H54 (cell line): ENCODE data around the gene DCLRE1A.

Source experiments
- DNase-seq: peaks from one replicate; pipeline ENCODE4 v3.0.0; 2011; ENCODE audit warnings: low spot score, mixed read lengths; ENCODE audit not compliant: insufficient read length
- FAIRE-seq: peaks from 3 replicates; lab custom pipeline; 2011; peaks lifted over from hg19 to GRCh38; lab: Jason Lieb, UNC
- POLR2A ChIP-seq: IDR thresholded peaks from 2 replicates; pipeline ENCODE4 v1.6.1; 2011; ENCODE audit warnings: low read depth, mild to moderate bottlenecking, low read length

DCLRE1A gene

DNA sequence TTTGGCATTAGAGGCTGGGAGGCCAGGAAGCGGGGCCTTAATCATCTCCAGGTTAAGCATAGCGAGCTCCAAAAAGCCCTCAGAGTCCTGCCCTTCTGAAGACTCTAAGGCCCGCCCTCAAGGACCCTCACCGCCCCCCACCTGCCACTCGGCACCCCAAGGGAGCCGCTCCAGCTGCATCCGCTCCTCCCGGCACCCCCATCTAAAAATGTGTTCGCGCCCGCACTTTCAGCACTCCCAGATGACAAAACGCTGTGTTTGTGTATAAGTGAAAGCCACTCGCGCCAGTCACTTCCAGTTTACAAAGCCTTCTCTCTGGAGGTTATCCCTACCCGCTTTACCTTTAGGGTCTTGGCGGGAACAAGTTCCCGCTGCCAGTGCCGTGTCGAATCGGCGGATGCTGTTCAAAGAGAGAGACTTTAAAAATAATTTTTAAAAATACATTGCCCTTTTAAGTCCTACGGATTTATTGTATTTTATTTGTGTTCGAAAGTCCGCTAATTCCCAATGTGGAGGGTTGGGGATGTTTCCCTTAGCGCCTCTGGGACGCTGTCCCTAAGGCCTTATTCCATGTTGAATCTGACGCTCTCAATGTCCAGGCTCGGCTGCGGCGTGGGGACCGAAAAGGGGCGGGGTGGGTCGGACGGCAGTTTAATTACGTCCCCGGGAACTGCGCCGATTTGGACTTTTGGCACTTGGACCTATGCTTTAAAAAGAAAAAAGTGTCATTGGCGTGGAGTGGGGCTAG, at the start of gene DCLRE1A, which contains the start of gene NHLRC2:
Gene DCLRE1A, minus strand, starts transcription at position 70 of the 748 bp plus-strand sequence. CDS start 900 bp downstream, outside the sequence.
Gene NHLRC2, plus strand, starts transcription at position 649 of the 748 bp plus-strand sequence. CDS start 212 bp downstream, outside the sequence.
- DNase-seq (peak; percentile 38), FAIRE-seq (no peak)

DNA sequence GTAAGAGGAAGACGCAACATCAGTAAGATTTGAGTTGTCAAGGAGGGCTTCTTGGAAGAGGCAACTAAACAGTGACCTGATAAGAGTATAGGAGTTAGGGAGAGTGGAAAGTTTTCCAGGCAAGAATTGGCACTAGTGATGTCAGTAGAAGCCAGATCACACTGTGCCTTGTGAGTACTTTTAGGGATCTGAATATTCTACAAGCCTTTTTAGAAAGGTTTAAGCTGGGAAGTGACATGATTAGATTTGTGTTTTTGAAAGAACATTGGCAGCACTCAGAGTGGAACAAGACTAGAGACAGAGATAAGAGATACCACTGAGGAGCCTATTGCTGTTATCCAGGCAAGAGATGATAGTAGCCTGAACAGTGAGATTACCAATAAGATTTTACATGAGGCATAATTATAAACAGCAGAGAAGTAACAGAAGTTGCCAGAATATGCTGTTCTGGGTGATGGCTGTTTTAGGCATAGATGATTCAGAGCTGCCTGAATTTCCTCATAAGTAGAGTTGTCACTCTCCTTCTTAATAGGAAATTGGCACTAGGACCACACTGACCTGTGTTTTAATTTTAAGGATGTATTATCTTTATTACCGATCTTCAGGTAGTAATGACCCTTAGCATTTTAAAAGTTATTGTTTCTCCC, 46.2 kb upstream of the DCLRE1A start:
- no peak for TF ChIP-seq POLR2A
- DNase-seq: no peak
- FAIRE-seq: no peak

More for the DNA sequence above, at the start of gene DCLRE1A, which contains the start of gene NHLRC2:
- no peak for TF ChIP-seq POLR2A

DNA sequence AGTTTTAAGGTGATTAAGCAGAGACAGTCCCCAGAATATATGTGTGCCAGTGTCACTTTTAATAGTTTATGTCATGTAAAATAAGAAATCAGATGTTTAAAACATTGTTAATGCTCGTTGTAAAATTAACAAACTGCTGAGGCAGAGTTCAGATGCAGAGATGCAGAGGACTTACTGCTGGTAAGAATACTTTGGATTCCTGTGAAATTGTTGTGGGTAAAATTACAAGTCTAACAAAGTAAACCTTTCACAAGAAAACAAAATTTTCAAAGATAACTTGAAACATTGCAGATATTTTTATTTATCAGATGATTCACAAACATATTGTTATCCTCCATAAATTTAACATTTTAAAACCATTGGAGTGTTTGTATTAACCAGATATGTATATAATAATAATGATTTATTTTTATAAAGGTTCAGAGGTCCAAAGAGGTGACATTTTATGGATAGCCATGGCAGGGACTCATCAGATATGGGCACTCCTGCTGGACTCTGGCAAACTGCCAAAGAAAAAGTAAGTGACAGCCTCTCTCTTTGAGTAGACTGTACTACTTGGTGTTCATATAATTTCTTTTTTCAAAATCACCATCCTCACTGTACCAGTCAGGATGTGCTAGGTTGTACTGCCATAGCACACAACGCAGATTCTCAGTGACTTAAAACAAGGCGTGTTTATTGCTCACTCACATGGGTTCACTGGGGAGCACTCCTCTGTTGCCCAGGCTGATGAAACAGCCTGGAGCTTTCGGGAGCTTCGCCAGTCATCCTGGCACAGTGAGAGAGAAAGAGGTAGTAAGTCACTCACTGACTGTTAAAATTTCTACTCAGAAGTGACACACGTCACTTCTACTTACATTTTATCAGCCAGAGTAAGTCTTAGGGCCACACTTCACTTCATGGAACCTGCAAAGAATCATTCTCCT, 44.1 kb upstream of the DCLRE1A start:
- no peak for TF ChIP-seq POLR2A
- FAIRE-seq (no peak), DNase-seq (no peak)

DNA sequence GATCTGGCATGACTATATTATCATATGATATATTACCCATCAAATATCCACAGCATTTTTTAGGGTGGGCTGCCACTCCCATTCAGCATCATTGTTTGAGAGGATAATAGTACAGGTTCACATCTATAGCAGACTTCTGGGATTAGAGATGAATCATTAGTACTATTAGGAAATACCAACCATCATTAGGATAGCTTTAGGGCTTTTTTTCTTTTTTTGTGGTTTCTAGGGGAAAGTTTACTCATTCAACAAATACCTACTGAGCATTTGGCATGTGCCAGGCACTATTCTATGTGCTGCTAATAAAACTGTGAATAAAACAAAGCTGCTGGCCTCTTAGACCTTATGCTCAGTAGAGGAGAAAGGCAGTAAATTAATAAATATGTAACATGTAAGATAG, 41.1 kb upstream of the DCLRE1A start:
- FAIRE-seq (no peak), DNase-seq (no peak)
- TF ChIP-seq POLR2A: no peak

DNA sequence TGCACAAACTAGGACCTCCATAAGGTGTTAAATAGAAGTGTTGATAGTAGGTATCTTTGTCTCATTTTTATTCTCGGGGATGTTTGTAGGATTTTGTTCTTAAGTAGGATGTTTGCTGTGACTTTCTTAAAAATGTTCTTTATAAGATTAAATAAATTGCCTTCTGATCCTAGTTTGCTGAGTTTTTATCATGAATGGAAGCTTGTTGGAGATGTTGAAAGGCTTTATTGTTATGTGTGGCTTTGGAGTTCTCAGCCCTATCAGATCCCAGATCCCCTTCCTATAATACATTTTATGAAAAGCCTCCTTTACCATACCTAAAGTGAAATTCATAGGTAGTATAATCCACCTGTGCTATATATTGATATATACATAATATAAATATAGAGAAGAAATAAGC, 40.7 kb upstream of the DCLRE1A start:
- DNase-seq: no peak
- FAIRE-seq: no peak
- no peak for TF ChIP-seq POLR2A

DNA sequence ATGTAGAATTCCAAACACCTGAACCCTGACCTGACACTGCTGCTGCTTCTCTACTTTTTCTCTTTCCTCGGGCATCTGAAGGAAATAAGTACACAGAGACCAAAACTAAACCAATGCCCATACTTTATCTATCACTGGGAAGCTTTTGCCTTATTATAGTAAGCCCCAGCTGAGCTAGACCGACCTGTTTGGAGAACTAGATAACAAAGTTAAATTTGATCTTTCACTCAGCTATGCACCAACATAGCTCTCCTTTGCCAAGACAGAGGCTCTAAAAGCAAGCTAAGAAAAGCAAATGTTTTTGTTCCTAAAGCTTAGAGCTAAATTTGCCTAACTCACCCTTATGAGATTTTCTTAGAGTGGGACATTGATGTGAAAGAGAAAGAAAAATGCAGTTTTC, 39.7 kb upstream of the DCLRE1A start:
- FAIRE-seq: no peak
- DNase-seq: no peak
- no peak for TF ChIP-seq POLR2A

DNA sequence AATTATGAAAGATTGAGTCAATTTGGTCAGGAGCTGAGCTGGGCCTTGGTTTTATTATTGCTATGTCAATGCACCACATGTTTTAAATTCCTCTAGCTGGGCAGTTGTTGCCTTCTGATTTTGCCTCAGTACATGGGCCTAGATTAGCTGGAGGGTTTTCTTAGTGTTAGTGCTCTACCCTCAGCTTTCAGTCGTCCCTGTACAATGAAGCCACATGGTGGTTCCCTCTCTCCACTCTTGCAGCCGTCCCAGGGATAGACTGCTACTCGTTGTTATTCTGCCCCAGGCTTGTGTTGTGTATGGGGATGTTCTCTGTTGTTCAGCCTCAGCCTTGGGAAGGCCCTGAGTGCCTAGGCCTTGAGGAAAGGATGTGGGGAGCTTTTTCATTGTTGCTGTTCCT, 37.6 kb upstream of the DCLRE1A start:
- FAIRE-seq (no peak), DNase-seq (no peak)
- TF ChIP-seq POLR2A: no peak

DNA sequence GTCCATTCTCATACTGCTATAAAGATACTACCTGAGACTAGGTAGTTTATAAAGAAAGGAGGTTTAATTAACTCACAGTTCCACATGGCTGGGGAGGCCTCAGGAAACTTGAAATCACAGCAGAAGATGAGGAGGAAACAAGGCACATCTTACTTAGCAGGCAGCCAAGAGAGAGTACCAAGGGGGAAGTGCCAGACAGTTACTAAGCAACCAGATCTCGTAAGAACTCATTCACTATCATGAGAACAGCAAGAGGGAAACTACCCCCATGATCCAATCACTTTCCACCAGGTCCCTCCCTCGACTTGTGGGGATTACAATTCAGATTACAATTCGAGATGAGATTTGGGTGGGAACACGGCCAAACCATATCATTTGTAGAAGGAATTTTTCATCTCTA, 36.9 kb upstream of the DCLRE1A start:
- no peak for DNase-seq
- no peak for FAIRE-seq
- no peak for TF ChIP-seq POLR2A

DNA sequence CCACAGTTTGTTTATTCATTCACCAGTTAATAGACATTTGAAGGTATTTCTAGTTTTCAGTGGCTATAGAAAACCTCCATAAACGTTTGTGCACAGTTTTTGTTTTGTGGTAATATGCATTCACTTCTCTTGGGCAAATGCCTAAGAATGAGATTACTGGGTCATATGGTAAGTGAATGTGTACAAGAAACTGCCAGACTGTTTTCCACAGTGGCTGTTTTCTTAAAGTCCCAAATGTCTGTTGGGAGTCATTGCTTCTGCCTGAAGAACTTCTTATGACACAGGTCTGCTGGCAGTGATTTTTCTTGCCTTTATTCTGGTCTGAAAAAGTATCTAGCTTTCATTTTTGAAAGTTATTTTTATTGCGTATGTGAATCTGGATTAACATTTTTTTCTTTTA, 36.0 kb upstream of the DCLRE1A start:
- DNase-seq (no peak), FAIRE-seq (no peak)
- no peak for TF ChIP-seq POLR2A

DNA sequence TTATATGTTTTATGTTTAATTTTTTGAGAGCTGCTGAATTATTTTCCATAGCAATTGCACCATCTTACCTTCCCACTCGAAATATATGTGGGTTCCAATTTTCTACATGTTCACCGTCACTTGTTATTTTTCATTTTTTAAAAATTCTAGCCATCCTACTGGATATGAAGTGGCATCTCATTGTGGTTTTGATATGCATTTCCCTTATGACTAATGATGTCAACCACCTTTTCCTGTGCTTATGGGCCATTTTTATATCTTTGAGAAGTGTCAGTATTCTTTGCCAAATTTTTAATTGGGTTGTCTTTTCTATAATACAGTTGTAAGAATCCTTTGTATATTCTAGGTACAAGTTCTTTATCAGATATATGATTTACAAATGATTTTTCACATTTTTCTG, 28.4 kb upstream of the DCLRE1A start:
- FAIRE-seq (no peak), DNase-seq (no peak)
- no peak for TF ChIP-seq POLR2A

DNA sequence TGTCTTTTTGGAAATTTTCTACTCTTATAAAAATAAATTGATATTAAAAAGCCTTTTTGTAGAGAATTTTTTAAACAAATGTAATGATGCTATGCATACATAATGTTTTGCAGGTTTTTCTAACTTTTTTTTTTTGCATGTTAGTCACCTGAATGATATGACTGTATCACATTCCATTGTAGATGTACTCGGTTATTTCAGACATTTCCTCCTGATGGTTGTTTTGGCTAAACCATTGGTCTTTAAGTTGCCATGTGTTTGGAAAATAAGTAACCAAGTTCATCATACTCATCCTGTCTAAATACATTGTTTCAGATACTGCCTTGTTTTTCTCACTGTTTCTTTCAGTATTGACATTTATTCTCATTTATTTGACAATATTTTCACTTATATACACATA, 26.4 kb upstream of the DCLRE1A start:
- TF ChIP-seq POLR2A: no peak
- FAIRE-seq (peak; percentile 71), DNase-seq (no peak)

DNA sequence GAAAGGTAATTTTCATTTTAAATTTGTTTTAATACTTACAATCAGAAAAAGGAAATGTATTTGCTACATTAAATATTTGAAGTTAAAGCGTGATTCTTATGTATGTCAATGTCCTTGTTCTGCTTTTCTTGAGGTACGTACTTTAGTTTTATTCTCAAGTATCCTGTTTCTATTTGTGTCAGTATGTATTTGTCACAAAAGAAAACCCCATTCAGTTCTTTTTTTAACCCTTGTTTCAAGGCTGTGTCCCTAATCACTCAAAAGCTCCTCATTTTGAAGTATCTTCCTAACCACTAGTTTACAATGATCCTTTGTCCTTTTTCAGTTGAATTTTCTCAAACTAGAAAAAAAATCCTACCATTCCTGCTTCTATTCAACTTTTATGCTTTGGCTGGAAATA, 25.8 kb upstream of the DCLRE1A start:
- FAIRE-seq (peak; percentile 45), DNase-seq (no peak)
- no peak for TF ChIP-seq POLR2A

DNA sequence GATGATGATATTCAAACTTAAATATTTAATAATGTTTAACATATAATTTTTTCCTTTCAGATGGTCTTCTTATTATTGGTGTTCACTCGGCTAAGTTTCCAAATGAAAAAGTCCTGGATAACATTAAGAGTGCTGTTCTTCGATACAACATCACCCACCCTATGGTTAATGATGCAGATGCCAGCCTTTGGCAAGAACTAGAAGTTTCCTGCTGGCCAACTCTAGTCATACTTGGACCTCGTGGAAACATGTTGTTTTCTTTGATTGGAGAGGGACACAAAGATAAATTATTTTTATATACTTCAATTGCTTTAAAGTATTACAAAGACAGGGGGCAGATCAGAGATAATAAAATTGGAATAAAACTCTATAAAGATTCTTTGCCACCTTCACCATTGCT, 22.6 kb upstream of the DCLRE1A start:
- no peak for FAIRE-seq

DNA sequence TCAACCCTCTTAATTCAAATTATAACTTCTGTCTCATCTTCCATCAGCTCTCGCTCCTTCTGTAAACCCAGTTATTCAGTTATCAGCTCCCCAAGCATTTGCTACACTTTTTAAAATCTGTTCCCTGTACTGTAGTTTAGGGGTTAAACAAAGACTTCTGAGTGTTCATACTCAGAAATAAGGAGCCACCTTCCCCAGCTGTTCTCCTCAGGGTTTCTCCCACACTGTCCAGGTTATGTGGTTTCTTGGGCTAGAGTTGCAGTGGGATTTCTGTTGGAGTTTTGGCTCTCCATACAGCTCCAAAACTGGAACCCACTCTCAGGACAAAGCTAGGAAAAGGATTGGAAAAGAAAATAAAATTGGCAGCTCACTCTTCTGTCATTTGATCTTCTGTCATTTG, 21.3 kb upstream of the DCLRE1A start:
- no peak for FAIRE-seq
- DNase-seq: no peak
- no peak for TF ChIP-seq POLR2A

More for the DNA sequence above, 22.6 kb upstream of the DCLRE1A start:
- no peak for TF ChIP-seq POLR2A
- DNase-seq: no peak
